ENCODE measurements around the gene ADORA2B. TPM values are rescaled to one million over a fixed set of nuclear protein-coding genes. Genes with fewer than 3 reads are reported as not detected.
A peak's percentile ranks its signal among the peaks of the same experiment; 100 is the strongest.
"Not testable (repeated sequence)": the region's sequence is repeated elsewhere in the genome, so short reads cannot be mapped to it uniquely, and the experiment has no call there.

ADORA2B gene
- polyA plus RNA-seq (ENCODE audit: insufficient read depth in 1 of 5, insufficient read length in 5 of 5, low replicate concordance in 1 of 5) = 1 to 10 TPM; 2.2 to 8.0 (median 4.8) TPM
- long read RNA-seq, donor 1, transcript ADORA2B-202 (1 exons, 1,875 nt) = major isoform, 13 of 15 reads
- long read RNA-seq, donor 1, partial matches to known transcripts = 0 of 15 reads
- long read RNA-seq, donor 1, other reads (novel, unspliced or antisense) = 0 of 15 reads
- long read RNA-seq, donor 2, partial matches to known transcripts = 0 of 1 reads
- long read RNA-seq, donor 2, other reads (novel, unspliced or antisense) = 0 of 1 reads
- long read RNA-seq, donor 3, partial matches to known transcripts = 24 of 40 reads
- long read RNA-seq, donor 3, other reads (novel, unspliced or antisense) = 14 of 40 reads
- long read RNA-seq, donor 4, transcript ADORA2B-202 (1 exons, 1,875 nt) = major isoform, 5 of 6 reads
- long read RNA-seq, donor 4, partial matches to known transcripts = 0 of 6 reads
- long read RNA-seq, donor 4, other reads (novel, unspliced or antisense) = 0 of 6 reads
- long read RNA-seq, donor 5, transcript ADORA2B-202 (1 exons, 1,875 nt) = major isoform, 5 of 5 reads
- long read RNA-seq, donor 5, partial matches to known transcripts = 0 of 5 reads
- long read RNA-seq, donor 5, other reads (novel, unspliced or antisense) = 0 of 5 reads
- long read RNA-seq, donor 6, partial matches to known transcripts = 0 of 6 reads
- long read RNA-seq, donor 6, other reads (novel, unspliced or antisense) = 0 of 6 reads
- long read RNA-seq, donor 7, transcript ADORA2B-202 (1 exons, 1,875 nt) = major isoform, 6 of 9 reads
- long read RNA-seq, donor 7, partial matches to known transcripts = 0 of 9 reads
- long read RNA-seq, donor 7, other reads (novel, unspliced or antisense) = 0 of 9 reads
- long read RNA-seq, donor 8, transcript ADORA2B-202 (1 exons, 1,875 nt) = major isoform, 5 of 5 reads
- long read RNA-seq, donor 8, partial matches to known transcripts = 0 of 5 reads
- long read RNA-seq, donor 8, other reads (novel, unspliced or antisense) = 0 of 5 reads

GRCh38 chr17:15944759-15945526 lies at the start of gene ADORA2B:
ADORA2B (plus strand) TSS chr17:15945130; CDS start chr17:15945249, 119 bp downstream.
- DNase-seq = peak; percentile 61 to 66

- DNase-seq = no peak
Observed at GRCh38 chr17:15896277-15896676, 48.7 kb upstream of the ADORA2B start.

- DNase-seq = no peak
Observed at GRCh38 chr17:15896834-15897233, 48.1 kb upstream of the ADORA2B start.

- DNase-seq = not testable (repeated sequence)
Observed at GRCh38 chr17:15899596-15899995, 45.3 kb upstream of the ADORA2B start.

- DNase-seq = no peak
Observed at GRCh38 chr17:15900871-15901270, 44.1 kb upstream of the ADORA2B start.

GRCh38 chr17:15905236-15905635 lies 39.7 kb upstream of the ADORA2B start:
- not testable (repeated sequence) for DNase-seq

- DNase-seq = no peak
Observed at GRCh38 chr17:15907290-15907689, 37.6 kb upstream of the ADORA2B start.

- no peak for DNase-seq
Observed at GRCh38 chr17:15908378-15908777, 36.6 kb upstream of the ADORA2B start.

GRCh38 chr17:15909481-15909991 lies 35.4 kb upstream of the ADORA2B start:
- no peak for DNase-seq

- DNase-seq = no peak
Observed at GRCh38 chr17:15910791-15911190, 34.1 kb upstream of the ADORA2B start.

GRCh38 chr17:15911701-15912100 lies 33.2 kb upstream of the ADORA2B start:
- DNase-seq = not testable (repeated sequence)

- DNase-seq = no peak
Observed at GRCh38 chr17:15912416-15912955, 32.4 kb upstream of the ADORA2B start.

- no peak for DNase-seq
Observed at GRCh38 chr17:15913826-15914225, 31.1 kb upstream of the ADORA2B start.

GRCh38 chr17:15914400-15915170 lies 30.3 kb upstream of the ADORA2B start:
- DNase-seq = no peak

- no peak for DNase-seq
Observed at GRCh38 chr17:15915961-15916360, 29.0 kb upstream of the ADORA2B start.

- DNase-seq = no peak
Observed at GRCh38 chr17:15917021-15917437, 27.9 kb upstream of the ADORA2B start.

GRCh38 chr17:15917438-15918027 lies 27.4 kb upstream of the ADORA2B start:
- DNase-seq = peak in 1 of 2 donors; percentile 18

- no peak for DNase-seq
Observed at GRCh38 chr17:15918261-15918660, 26.7 kb upstream of the ADORA2B start.

GRCh38 chr17:15918661-15919259 lies 26.2 kb upstream of the ADORA2B start:
- DNase-seq = no peak
